ENCODE results near the gene MLYCD.

MLYCD gene

GRCh38 chr16:83898463-83899271 is at the start of gene MLYCD:
Gene MLYCD (plus strand): TSS chr16:83899115. CDS start chr16:83899145, 30 bp downstream.
- DNase-seq, result peak in 1 of 2 experiments; percentile 58

- no peak for DNase-seq
Measured at GRCh38 chr16:83849421-83849820, 49.5 kb upstream of the MLYCD start.

GRCh38 chr16:83850947-83851346 is 48.0 kb upstream of the MLYCD start:
- DNase-seq, result no peak

- no peak for DNase-seq
Measured at GRCh38 chr16:83851473-83851872, 47.4 kb upstream of the MLYCD start.

- DNase-seq, result no peak
Measured at GRCh38 chr16:83852774-83853173, 46.1 kb upstream of the MLYCD start.

- no peak for DNase-seq
Measured at GRCh38 chr16:83853834-83854233, 45.1 kb upstream of the MLYCD start.

GRCh38 chr16:83854420-83854819 is 44.5 kb upstream of the MLYCD start:
- DNase-seq, result no peak

GRCh38 chr16:83856792-83857191 is 42.1 kb upstream of the MLYCD start:
- no peak for DNase-seq

GRCh38 chr16:83859265-83859664 is 39.6 kb upstream of the MLYCD start:
- no peak for DNase-seq

GRCh38 chr16:83862661-83863060 is 36.3 kb upstream of the MLYCD start:
- no peak for DNase-seq

GRCh38 chr16:83863682-83864081 is 35.2 kb upstream of the MLYCD start:
- DNase-seq, result no peak

- no peak for DNase-seq
Measured at GRCh38 chr16:83870830-83871229, 28.1 kb upstream of the MLYCD start.

- no peak for DNase-seq
Measured at GRCh38 chr16:83878838-83879237, 20.1 kb upstream of the MLYCD start.

GRCh38 chr16:83882163-83882885 is 16.6 kb upstream of the MLYCD start:
- no peak for DNase-seq

- no peak for DNase-seq
Measured at GRCh38 chr16:83886199-83886971, 12.5 kb upstream of the MLYCD start.

GRCh38 chr16:83887080-83887479 is 11.8 kb upstream of the MLYCD start:
- no peak for DNase-seq

- DNase-seq, result no peak
Measured at GRCh38 chr16:83887564-83887963, 11.4 kb upstream of the MLYCD start.

GRCh38 chr16:83888672-83889044 is 10.3 kb upstream of the MLYCD start:
- DNase-seq, result no peak

- no peak for DNase-seq
Measured at GRCh38 chr16:83890359-83890758, 8.6 kb upstream of the MLYCD start.

GRCh38 chr16:83891742-83892141 is 7.2 kb upstream of the MLYCD start:
- DNase-seq, result no peak

GRCh38 chr16:83895243-83895642 is 3.7 kb upstream of the MLYCD start:
- no peak for DNase-seq

- no peak for DNase-seq
Measured at GRCh38 chr16:83895942-83896341, 3.0 kb upstream of the MLYCD start.

GRCh38 chr16:83899272-83899897 is 470 bp downstream of the MLYCD start:
- DNase-seq, result no peak
